ENCODE results near the gene BEST2. TPM values are rescaled to one million over a fixed set of nuclear protein-coding genes. Genes with fewer than 3 reads are reported as not detected.

BEST2 gene
- total and polyA plus RNA-seq, 2 donors (not counting 1 experiment from before 2014, with no cell fraction given) = not detected

- no peak for DNase-seq (ENCODE audit: low read depth in 2 of 2)
- Histone ChIP-seq H3K4me3 (replicated peaks in 1 of 4; ENCODE audit: control extremely low read depth in 1 of 4, insufficient read depth in 1 of 4, low read depth in 3 of 4, low read length in 4 of 4) (no peak overlapping the region), H4K20me1 (ENCODE audit: control insufficient read depth, extremely low read depth, insufficient read depth, low read length) (no peaks in the 10 kb centered on the region), H3K27ac (ENCODE audit: insufficient read depth, low read length) (no peak overlapping the region), H3K36me3 (ENCODE audit: control insufficient read depth, insufficient read depth, low read length) (no peaks in the 10 kb centered on the region), H3K9ac (ENCODE audit: insufficient read depth, low read length) (no peak overlapping the region), H3K9me3 (ENCODE audit: control insufficient read depth, insufficient read depth, low read depth, low read length) (no peaks in the 10 kb centered on the region), H2AFZ (ENCODE audit: low read length) (no peak overlapping the region), H3K4me1 (ENCODE audit: control insufficient read depth, extremely low read depth, insufficient read depth, low read length) (peaks cover 7% of the 10 kb centered on the region), H3K4me2 (ENCODE audit: extremely low read depth, insufficient read depth, low read length) (no peak overlapping the region), H3K79me2 (ENCODE audit: control insufficient read depth, insufficient read depth, low read length) (no peaks in the 10 kb centered on the region), H3K27me3 (ENCODE audit: control insufficient read depth, insufficient read depth, low read length) (no peaks in the 10 kb centered on the region)
- no peak for TF ChIP-seq EZH2 (IDR thresholded peaks at IDR 0.05; ENCODE audit: low read length, missing control alignments)
- TF ChIP-seq CTCF (conservative IDR thresholded peaks at IDR 0.05 in 1 of 2, IDR thresholded peaks at IDR 0.05 in 1 of 2; ENCODE audit: low read depth in 1 of 2, low read length in 2 of 2) = no peak
These were observed 19.3 kb downstream of the BEST2 start for GRCh38 chr19:12770922-12771321.

GRCh38 chr19:12772323-12772722 is 20.7 kb downstream of the BEST2 start:
- Histone ChIP-seq H3K27ac (ENCODE audit: insufficient read depth, low read length) (no peak overlapping the region), H3K4me2 (ENCODE audit: extremely low read depth, insufficient read depth, low read length) (no peak overlapping the region), H3K4me1 (ENCODE audit: control insufficient read depth, extremely low read depth, insufficient read depth, low read length) (peaks cover 8% of the 10 kb centered on the region), H3K36me3 (ENCODE audit: control insufficient read depth, insufficient read depth, low read length) (no peaks in the 10 kb centered on the region), H3K79me2 (ENCODE audit: control insufficient read depth, insufficient read depth, low read length) (no peaks in the 10 kb centered on the region), H3K9me3 (ENCODE audit: control insufficient read depth, insufficient read depth, low read depth, low read length) (no peaks in the 10 kb centered on the region), H2AFZ (ENCODE audit: low read length) (no peak overlapping the region), H3K4me3 (replicated peaks in 1 of 4; ENCODE audit: control extremely low read depth in 1 of 4, insufficient read depth in 1 of 4, low read depth in 3 of 4, low read length in 4 of 4) (no peak overlapping the region), H3K9ac (ENCODE audit: insufficient read depth, low read length) (no peak overlapping the region), H4K20me1 (ENCODE audit: control insufficient read depth, extremely low read depth, insufficient read depth, low read length) (no peaks in the 10 kb centered on the region), H3K27me3 (ENCODE audit: control insufficient read depth, insufficient read depth, low read length) (no peaks in the 10 kb centered on the region)
- no peak for DNase-seq (ENCODE audit: low read depth in 2 of 2)
- TF ChIP-seq EZH2 (IDR thresholded peaks at IDR 0.05; ENCODE audit: low read length, missing control alignments) (no peak), CTCF (conservative IDR thresholded peaks at IDR 0.05 in 1 of 2, IDR thresholded peaks at IDR 0.05 in 1 of 2; ENCODE audit: low read depth in 1 of 2, low read length in 2 of 2) (no peak)

- Histone ChIP-seq H3K4me3 (replicated peaks in 1 of 4; ENCODE audit: control extremely low read depth in 1 of 4, insufficient read depth in 1 of 4, low read depth in 3 of 4, low read length in 4 of 4) (no peak overlapping the region), H3K27me3 (ENCODE audit: control insufficient read depth, insufficient read depth, low read length) (no peaks in the 10 kb centered on the region), H3K4me1 (ENCODE audit: control insufficient read depth, extremely low read depth, insufficient read depth, low read length) (peaks cover 15% of the 10 kb centered on the region), H3K27ac (ENCODE audit: insufficient read depth, low read length) (no peak overlapping the region), H3K9ac (ENCODE audit: insufficient read depth, low read length) (no peak overlapping the region), H3K4me2 (ENCODE audit: extremely low read depth, insufficient read depth, low read length) (no peak overlapping the region), H3K9me3 (ENCODE audit: control insufficient read depth, insufficient read depth, low read depth, low read length) (no peaks in the 10 kb centered on the region), H4K20me1 (ENCODE audit: control insufficient read depth, extremely low read depth, insufficient read depth, low read length) (no peaks in the 10 kb centered on the region), H3K79me2 (ENCODE audit: control insufficient read depth, insufficient read depth, low read length) (no peaks in the 10 kb centered on the region), H2AFZ (ENCODE audit: low read length) (no peak overlapping the region), H3K36me3 (ENCODE audit: control insufficient read depth, insufficient read depth, low read length) (no peaks in the 10 kb centered on the region)
- TF ChIP-seq EZH2 (IDR thresholded peaks at IDR 0.05; ENCODE audit: low read length, missing control alignments) (no peak), CTCF (conservative IDR thresholded peaks at IDR 0.05 in 1 of 2, IDR thresholded peaks at IDR 0.05 in 1 of 2; ENCODE audit: low read depth in 1 of 2, low read length in 2 of 2) (peak; percentile 40 to 44)
- DNase-seq (ENCODE audit: low read depth in 2 of 2) = no peak
These were observed 22.0 kb downstream of the BEST2 start for GRCh38 chr19:12773571-12773970.

All from fibroblast of lung (primary cell).